Choroid plexus epithelial cell (primary cell): ENCODE results near the gene SULT6B1.

ENCODE experiments used
- DNase-seq: peaks from one replicate; pipeline ENCODE4 v3.0.0-alpha.2; 2010; ENCODE audit warnings: low read depth
- H3K4me3 ChIP-seq: 2 replicates; pipeline ENCODE4 v1.5.1; 2011; ENCODE audit warnings: low read depth, mild to moderate bottlenecking, control low read depth, low read length, moderate library complexity
- CTCF ChIP-seq: conservative IDR thresholded peaks from 2 replicates; pipeline ENCODE4 v1.5.1; 2011; ENCODE audit warnings: low read depth, mild to moderate bottlenecking, control low read depth, inconsistent platforms, low read length, moderate library complexity

SULT6B1 gene

DNA sequence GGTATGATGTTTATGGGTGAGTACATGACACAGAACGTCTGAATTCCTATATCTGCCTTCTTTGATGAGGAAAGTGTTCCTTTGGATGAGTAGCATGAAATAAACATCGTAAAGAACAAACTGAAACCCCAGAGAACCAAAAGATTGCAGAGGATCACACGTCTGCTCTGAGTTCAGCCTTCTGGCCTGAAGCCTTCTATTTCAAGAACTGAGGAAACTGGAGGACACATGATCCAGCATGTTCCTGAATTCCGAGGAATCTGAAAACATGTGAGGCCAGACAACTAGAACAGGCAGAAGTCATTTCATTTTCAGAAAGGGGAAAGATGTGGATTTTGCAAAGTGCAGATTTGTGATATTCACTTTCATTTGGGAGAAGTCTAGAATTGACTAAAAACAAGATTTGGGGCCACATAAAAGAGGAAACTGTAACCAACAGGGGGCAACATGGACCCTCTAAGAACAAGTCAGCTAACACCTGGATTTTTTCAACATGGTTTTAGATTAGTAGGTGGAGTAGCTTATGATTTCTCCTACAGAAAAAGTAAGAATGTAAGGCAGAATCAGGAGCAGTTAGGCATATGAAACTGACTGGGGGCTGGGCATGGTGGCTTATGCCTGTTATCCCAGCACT, 8.3 kb downstream of the SULT6B1 start:
- TF ChIP-seq CTCF, result peak; percentile 10
- H3K4me3 ChIP-seq, result no peak overlapping the region
- no peak for DNase-seq

DNA sequence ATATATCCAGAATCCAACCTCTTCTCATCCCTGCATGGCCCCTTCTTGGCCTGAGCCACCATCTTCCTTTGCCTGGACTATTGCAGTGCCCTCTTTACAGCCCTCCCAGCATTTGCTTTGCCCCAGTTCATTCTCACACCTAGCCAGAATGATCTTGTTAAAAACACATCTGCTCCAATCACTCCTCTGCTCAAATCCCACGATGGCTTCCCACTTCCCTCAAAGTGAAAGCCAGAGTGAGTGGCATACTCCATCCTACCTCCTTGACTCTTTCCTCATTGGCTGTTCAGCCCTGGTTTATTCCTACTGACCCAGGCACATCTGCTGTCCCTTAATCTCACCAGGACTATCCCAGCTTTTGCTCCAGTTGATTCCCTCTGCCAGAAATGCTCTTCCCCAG, 14.7 kb downstream of the SULT6B1 start:
- H3K4me3 ChIP-seq, result no peak overlapping the region
- DNase-seq, result no peak
- TF ChIP-seq CTCF, result no peak

DNA sequence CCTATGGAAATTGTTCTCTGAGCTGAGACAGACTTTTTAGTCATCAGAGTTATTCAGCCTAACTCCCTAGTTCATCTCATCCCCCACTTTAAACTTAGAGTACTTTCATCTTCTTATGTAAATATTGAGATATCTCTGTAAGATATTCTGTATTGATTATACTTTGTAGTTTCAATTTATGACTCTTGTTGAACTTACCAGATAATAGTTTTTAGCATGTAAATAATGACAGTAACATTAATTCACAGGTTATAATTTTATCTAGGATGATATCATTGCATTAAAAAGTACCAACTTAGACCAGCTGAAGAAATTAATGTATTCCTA, 16.9 kb downstream of the SULT6B1 start:
- no peak for TF ChIP-seq CTCF
- H3K4me3 ChIP-seq, result no peak overlapping the region
- no peak for DNase-seq

DNA sequence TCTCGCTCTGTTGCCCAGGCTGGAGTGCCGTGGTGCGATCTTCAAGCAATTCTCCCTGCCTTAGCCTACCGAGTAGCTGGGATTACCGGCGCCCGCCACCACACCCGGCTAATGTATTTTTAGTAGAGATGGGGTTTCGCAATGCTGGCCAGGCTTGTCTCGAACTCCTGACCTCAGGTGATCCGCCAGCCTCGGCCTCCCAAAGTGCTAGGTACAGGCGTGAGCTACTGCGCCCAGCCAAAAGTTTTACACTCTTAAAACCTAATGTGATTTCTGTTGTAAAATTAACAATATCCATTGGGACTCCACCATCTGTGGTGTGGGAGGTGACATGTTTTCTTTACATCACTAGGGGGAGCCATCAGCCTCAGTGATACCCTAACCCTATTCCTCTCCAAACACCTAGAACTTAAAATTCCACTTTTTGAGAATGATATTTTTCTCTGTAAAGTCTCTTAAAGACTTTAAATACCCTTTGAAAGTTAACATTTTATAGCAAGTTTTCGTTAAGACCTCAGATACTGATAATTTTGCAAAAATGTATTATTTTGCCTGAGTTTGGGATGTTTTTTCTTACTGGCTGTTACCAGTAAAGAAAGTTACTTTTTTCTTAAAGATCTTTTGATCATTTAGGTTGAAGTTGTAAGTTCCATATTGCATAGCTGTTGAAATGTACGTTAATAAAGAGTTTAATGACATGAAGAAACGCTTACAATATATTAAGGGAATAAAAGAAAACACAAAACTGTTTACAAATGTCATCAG, 20.1 kb downstream of the SULT6B1 start:
- TF ChIP-seq CTCF, result peak; percentile 76
- H3K4me3 ChIP-seq, result no peak overlapping the region
- DNase-seq, result peak; percentile 80

DNA sequence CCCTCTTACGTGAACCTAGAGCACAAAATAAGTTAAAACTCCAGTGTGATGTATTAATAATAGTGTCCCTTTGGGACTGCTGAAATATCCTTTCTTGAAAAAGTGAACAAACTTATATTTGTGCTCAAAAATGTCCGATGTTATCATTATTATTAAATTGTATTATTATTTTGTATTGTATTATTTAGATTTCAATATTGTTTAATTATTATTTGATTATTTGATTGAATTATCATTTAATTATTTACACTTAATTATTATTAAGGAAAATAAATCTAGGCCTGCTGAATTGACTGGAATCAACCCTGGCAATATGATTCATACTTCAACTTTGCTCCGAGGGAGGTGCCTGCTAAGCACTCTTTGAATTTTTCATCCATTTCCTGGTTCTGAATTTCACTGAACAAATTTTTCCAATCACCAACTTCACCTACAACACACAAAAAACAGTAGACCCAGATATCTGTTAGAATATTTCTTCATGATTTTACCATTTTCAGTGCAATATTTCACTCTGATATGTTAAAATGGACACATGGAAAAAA, 20.8 kb downstream of the SULT6B1 start:
- TF ChIP-seq CTCF, result no peak
- peak; percentile 62 for DNase-seq
- H3K4me3 ChIP-seq, result no peak overlapping the region

DNA sequence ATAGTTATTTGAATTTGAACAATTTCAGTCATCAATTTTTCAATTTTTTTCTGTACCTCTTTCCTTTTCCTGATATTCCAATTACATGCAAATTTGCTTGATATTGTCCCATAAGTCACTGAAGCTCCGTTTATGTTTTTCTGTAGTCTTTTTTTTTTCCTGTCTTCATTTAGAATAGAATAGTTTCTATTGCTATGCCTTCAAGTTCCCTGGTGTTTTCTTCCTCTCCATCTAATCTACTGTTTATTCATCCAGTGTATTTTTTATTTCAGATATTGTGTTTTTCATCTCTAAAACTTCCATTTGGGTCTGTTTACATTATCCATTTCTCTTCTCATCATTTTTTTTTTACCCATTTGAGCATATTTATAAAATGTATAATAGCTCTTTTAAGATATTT, 23.7 kb downstream of the SULT6B1 start:
- H3K4me3 ChIP-seq, result no peak overlapping the region
- no peak for TF ChIP-seq CTCF
- no peak for DNase-seq
